GM19395 (cell line): ENCODE results near the gene GRB7.
"Not testable (repeated sequence)": the region's sequence is repeated elsewhere in the genome, so short reads cannot be mapped to it uniquely, and the experiment has no call there.

Source experiments
- ATAC-seq: cut with Tn5 transposase; IDR thresholded peaks from one replicate; pipeline ENCODE4 v1.9.1; 2021; ENCODE audit warnings: mild to moderate bottlenecking, moderate library complexity; ENCODE audit not compliant: unreplicated experiment

GRB7 gene

GRCh38 chr17:39737760-39738567 lies at the start of gene GRB7:
Gene GRB7, plus strand, starts transcription at chr17:39737938. Its CDS starts 4,364 bp downstream, at chr17:39742302.
- no peak for ATAC-seq

- ATAC-seq = no peak
These were observed 49.3 kb upstream of the GRB7 start for GRCh38 chr17:39688475-39688835.

- no peak for ATAC-seq
These were observed 48.8 kb upstream of the GRB7 start for GRCh38 chr17:39688945-39689344.

GRCh38 chr17:39694593-39694992 lies 43.1 kb upstream of the GRB7 start:
- ATAC-seq = no peak

- ATAC-seq = no peak
These were observed 42.7 kb upstream of the GRB7 start for GRCh38 chr17:39695089-39695474.

- ATAC-seq = no peak
These were observed 41.0 kb upstream of the GRB7 start for GRCh38 chr17:39696731-39697130.

GRCh38 chr17:39697961-39698360 lies 39.8 kb upstream of the GRB7 start:
- no peak for ATAC-seq

- ATAC-seq = not testable (repeated sequence)
These were observed 38.5 kb upstream of the GRB7 start for GRCh38 chr17:39699157-39699817.

GRCh38 chr17:39699818-39700147 lies 38.0 kb upstream of the GRB7 start, which contains the start of gene ERBB2:
Gene ERBB2, plus strand, starts transcription at chr17:39700064. Its CDS starts 175 bp downstream, at chr17:39700239.
- ATAC-seq = no peak

- no peak for ATAC-seq
These were observed 37.4 kb upstream of the GRB7 start for GRCh38 chr17:39700148-39700987.

- ATAC-seq = no peak
These were observed 36.5 kb upstream of the GRB7 start for GRCh38 chr17:39701012-39701783.

GRCh38 chr17:39701784-39702422 lies 35.8 kb upstream of the GRB7 start:
- no peak for ATAC-seq

- no peak for ATAC-seq
These were observed 34.5 kb upstream of the GRB7 start for GRCh38 chr17:39702901-39703893.

- no peak for ATAC-seq
These were observed 33.8 kb upstream of the GRB7 start for GRCh38 chr17:39703913-39704312.

GRCh38 chr17:39704821-39705551 lies 32.8 kb upstream of the GRB7 start:
- ATAC-seq = no peak

- no peak for ATAC-seq
These were observed 31.9 kb upstream of the GRB7 start for GRCh38 chr17:39705786-39706348.

- no peak for ATAC-seq
These were observed 31.4 kb upstream of the GRB7 start for GRCh38 chr17:39706383-39706782.

GRCh38 chr17:39706921-39707337 lies 30.8 kb upstream of the GRB7 start:
- ATAC-seq = no peak
